ENCODE data around the gene SFSWAP. TPM values are rescaled to one million over a fixed set of nuclear protein-coding genes. Genes with fewer than 3 reads are reported as not detected.

The SFSWAP gene
- total and polyA plus RNA-seq, 4 donors: 6.1 to 21.6 (median 10.1) TPM

DNA sequence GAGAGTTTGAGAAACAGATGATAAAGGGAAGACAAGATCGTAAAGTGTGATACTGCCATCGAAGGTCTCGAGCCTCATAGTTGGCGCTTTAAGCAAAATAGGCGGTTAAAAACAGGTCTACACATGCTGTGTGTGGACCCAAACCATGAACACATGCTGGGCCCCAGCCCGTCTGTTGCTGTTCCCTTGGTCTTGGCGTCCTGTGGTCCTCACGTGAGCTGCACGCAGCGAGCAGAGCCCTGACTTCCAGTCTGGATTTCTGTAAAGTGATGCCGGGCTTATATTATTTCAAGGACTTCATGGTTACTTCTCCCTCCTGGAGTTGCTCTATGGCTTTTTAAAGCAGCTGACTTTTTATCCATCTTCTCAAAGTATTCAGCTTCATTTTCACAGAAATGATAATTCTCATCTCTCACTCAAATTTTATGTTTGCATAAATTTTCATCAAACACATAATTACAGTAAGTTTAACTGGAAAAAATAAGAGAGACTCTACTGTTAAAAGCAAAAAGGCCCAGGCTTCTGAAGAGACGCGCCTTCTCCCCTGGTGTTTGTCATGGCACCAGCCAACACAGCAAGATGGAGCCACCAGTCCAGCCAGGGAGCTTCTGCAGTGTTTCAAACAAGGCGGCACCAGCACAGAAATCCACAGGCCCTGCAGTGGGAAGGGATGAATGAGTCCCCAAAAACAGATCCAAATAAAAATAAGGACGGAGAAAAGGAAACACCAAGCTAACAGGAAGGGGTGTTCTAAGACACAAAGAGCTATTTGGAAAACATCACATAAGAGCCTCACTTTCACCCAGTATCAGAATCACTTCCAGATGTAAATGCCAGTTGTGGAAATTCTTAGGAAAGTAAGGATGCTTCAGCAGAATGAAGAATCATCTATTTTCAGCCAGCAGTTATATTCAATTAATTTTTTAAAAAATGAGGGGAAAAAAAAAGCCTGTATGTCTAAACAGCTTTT, 24.9 kb downstream of the SFSWAP start:
- no peak for TF ChIP-seq RXRA (IDR thresholded peaks at IDR 0.05)
- no peak for TF ChIP-seq ZBTB33 (IDR thresholded peaks at IDR 0.05)
- TF ChIP-seq, protein P1, sequence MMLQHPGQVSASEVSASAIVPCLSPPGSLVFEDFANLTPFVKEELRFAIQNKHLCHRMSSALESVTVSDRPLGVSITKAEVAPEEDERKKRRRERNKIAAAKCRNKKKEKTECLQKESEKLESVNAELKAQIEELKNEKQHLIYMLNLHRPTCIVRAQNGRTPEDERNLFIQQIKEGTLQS (IDR thresholded peaks at IDR 0.05): no peak
- TF ChIP-seq REST (IDR thresholded peaks at IDR 0.05): no peak
- TF ChIP-seq GABPA (IDR thresholded peaks at IDR 0.05 in 1 of 2, conservative IDR thresholded peaks at IDR 0.05 in 1 of 2): no peak
- TF ChIP-seq HNF4A (conservative IDR thresholded peaks at IDR 0.05): no peak
- no peak for TF ChIP-seq SP1 (IDR thresholded peaks at IDR 0.05)
- peaks cover 8 to 61% (median 43%) of the 10 kb centered on the region in 4 donors for H3K36me3 ChIP-seq (ENCODE audit: control insufficient read depth in 4 of 4, insufficient read depth in 3 of 4, low read depth in 1 of 4, low read length in 3 of 4)
- H3K27me3 ChIP-seq (ENCODE audit: control insufficient read depth in 4 of 4, insufficient read depth in 4 of 4, low read length in 3 of 4): no peaks in the 10 kb centered on the region
- DNase-seq (ENCODE audit: low spot score): no peak
- H3K4me3 ChIP-seq (ENCODE audit: low read depth in 1 of 3, low read length in 3 of 3): no peak overlapping the region
- WGBS: 96% methylated on average over 15 of the region's 15 CpGs
- H3K4me1 ChIP-seq (ENCODE audit: control insufficient read depth in 4 of 4, insufficient read depth in 4 of 4, low read length in 3 of 4): no peaks in the 10 kb centered on the region
- no peak overlapping the region for H3K9ac ChIP-seq (ENCODE audit: low read depth in 1 of 2, low read length in 2 of 2)
- H3K27ac ChIP-seq (ENCODE audit: low read depth in 1 of 2, low read length in 2 of 2): no peak overlapping the region
- no peaks in the 10 kb centered on the region for H3K9me3 ChIP-seq (ENCODE audit: control insufficient read depth in 4 of 4, low read length in 3 of 4)

DNA sequence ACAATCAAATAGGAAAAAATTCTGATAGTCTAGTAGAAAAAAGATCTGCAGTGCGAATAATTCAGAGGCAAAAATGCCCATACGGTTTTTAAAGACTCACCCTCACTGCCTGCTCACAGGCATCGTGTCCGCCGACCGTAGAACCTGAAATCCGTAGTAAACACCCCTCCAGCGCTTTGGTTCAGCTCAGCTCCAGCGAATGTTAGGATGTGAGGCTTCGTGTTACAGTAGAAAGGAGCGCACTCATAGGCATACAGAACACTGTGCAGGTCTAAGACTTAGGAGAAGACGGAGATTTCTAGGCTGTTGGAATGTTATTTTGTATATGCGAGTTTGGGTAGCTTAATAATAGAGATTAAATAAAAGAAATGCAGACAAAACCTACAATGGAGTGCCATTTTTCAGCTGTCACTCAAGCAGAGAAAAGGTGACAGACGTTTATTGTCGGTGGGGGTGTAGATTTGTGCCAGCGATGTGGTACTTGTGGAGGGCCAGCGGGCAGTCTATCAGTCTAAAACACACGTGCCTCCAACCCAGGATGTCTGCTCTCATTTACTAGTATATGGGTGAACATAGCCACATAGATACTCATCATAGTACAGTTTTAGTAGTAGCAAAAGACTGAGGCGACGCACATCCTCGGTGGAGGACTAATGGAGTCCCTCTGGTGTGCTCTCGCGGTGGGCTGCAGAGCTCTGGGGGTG, 25.7 kb downstream of the SFSWAP start:
- no peaks in the 10 kb centered on the region for H3K27me3 ChIP-seq (ENCODE audit: control insufficient read depth in 4 of 4, insufficient read depth in 4 of 4, low read length in 3 of 4)
- WGBS: 94% methylated on average over 23 of the region's 23 CpGs
- H3K27ac ChIP-seq (ENCODE audit: low read depth in 1 of 2, low read length in 2 of 2): no peak overlapping the region
- H3K4me1 ChIP-seq (ENCODE audit: control insufficient read depth in 4 of 4, insufficient read depth in 4 of 4, low read length in 3 of 4): no peaks in the 10 kb centered on the region
- no peak overlapping the region for H3K4me3 ChIP-seq (ENCODE audit: low read depth in 1 of 3, low read length in 3 of 3)
- H3K9me3 ChIP-seq (ENCODE audit: control insufficient read depth in 4 of 4, low read length in 3 of 4): no peaks in the 10 kb centered on the region
- TF ChIP-seq RAD21 (IDR thresholded peaks at IDR 0.05) (no peak), TAF1 (conservative IDR thresholded peaks at IDR 0.05) (no peak), NR2F2 (IDR thresholded peaks at IDR 0.05) (no peak), SP1 (IDR thresholded peaks at IDR 0.05) (no peak), ZBTB33 (IDR thresholded peaks at IDR 0.05) (no peak)
- TF ChIP-seq, protein P2, sequence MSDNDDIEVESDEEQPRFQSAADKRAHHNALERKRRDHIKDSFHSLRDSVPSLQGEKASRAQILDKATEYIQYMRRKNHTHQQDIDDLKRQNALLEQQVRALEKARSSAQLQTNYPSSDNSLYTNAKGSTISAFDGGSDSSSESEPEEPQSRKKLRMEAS (IDR thresholded peaks at IDR 0.05): no peak
- no peak for DNase-seq (ENCODE audit: low spot score)
- no peak overlapping the region for H3K9ac ChIP-seq (ENCODE audit: low read depth in 1 of 2, low read length in 2 of 2)
- peaks cover 6 to 56% (median 37%) of the 10 kb centered on the region in 4 donors for H3K36me3 ChIP-seq (ENCODE audit: control insufficient read depth in 4 of 4, insufficient read depth in 3 of 4, low read depth in 1 of 4, low read length in 3 of 4)
